Measurements from ENCODE around the gene LDHAL6A.

The LDHAL6A gene

DNA sequence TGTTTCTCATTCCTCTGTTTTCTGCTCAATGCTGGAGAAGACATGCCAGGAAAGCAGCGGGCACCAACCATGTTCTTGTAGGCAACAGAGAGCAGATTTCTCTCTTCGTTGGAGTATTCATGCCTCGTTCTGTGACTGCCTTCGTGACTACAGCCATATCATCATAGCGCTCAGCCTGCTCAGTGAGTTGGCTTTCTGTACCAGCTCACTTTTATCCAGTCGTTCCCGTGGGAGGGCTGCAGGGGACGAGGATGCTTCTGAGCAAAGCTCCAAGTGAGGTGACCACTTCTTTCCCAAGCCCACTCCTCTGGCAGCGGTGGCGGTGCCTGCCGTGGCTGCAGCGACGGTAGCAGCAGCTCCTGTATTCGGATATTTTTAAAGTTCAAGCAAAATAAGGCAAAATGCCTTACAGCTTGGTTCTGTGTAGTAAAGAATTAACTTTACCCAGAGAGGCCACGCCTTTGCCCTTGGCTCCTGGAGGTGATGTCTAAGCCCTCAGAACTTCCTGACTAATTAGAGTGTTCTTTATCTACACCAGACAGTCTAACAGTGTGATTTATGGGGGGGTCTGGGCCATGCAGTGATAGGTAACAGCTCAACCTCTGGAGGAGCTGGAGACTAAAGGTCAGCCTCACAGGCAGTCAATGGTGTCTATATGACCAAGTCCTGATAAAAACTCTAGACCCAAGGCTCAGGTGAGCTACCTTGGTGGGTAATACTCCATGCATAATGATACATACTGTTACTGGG, 35.3 kb downstream of the LDHAL6A start:
- Histone ChIP-seq H3K9me3 (ENCODE audit: insufficient read depth, low read depth, low read length) (no peaks in the 10 kb centered on the region), H3K36me3 (ENCODE audit: insufficient read depth, low read length) (peaks cover 59% of the 10 kb centered on the region), H3K27me3 (ENCODE audit: insufficient read depth, low read length) (no peaks in the 10 kb centered on the region), H3K27ac (ENCODE audit: low read depth, low read length) (no peak overlapping the region), H3K4me3 (ENCODE audit: low read length) (no peak overlapping the region), H3K4me1 (ENCODE audit: insufficient read depth, low read length) (no peaks in the 10 kb centered on the region), H3K9ac (ENCODE audit: low read depth, low read length) (no peak overlapping the region)
- WGBS, result 97% methylated on average over 15 of the region's 15 CpGs

DNA sequence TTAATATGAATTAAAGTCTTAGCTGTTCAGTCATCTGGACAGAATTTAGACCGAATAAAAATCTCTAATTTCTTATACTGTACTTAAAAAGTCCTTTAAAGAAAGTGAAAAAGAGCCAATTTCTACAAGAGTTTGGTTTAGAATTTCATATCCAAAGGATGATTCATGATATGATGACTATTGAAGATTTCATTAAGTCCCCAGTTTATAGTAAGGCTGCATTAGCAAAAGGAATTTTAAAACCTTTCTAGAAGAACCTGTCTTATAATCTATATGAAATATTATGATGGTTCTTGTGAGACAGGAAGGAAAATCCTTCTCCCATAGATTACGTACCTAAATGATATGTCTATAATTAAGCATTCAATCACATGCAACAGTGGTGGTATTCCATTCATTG, 36.3 kb downstream of the LDHAL6A start:
- Histone ChIP-seq H3K27me3 (ENCODE audit: insufficient read depth, low read length) (no peaks in the 10 kb centered on the region), H3K9me3 (ENCODE audit: insufficient read depth, low read depth, low read length) (no peaks in the 10 kb centered on the region), H3K4me3 (ENCODE audit: low read length) (no peak overlapping the region), H3K9ac (ENCODE audit: low read depth, low read length) (no peak overlapping the region), H3K36me3 (ENCODE audit: insufficient read depth, low read length) (peaks cover 61% of the 10 kb centered on the region), H3K27ac (ENCODE audit: low read depth, low read length) (no peak overlapping the region), H3K4me1 (ENCODE audit: insufficient read depth, low read length) (no peaks in the 10 kb centered on the region)
- 100% methylated on average over 1 of the region's 2 CpGs for WGBS

DNA sequence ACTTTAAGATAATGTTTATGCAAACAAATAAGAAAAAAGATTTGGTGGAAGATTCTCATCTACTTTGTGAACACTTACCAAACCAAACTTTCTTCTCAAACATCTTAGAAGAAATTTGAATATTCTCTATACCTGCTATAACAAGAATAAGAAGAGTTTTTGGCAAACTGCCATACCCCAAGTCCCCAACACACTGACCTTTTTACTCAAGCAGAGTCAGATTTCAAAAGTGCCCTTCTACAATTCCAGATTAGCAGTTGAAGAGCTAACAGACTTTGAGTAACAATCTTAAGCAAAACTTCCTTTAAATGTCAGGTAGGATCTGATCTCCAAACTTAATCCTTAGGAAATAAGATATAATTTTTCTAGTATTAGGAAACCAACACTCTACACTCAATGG, 37.2 kb downstream of the LDHAL6A start:
- peaks cover 70% of the 10 kb centered on the region for H3K36me3 ChIP-seq (ENCODE audit: insufficient read depth, low read length)
- no peak overlapping the region for H3K27ac ChIP-seq (ENCODE audit: low read depth, low read length)
- H3K4me3 ChIP-seq (ENCODE audit: low read length), result no peak overlapping the region
- H3K27me3 ChIP-seq (ENCODE audit: insufficient read depth, low read length), result no peaks in the 10 kb centered on the region
- H3K9ac ChIP-seq (ENCODE audit: low read depth, low read length), result no peak overlapping the region
- H3K4me1 ChIP-seq (ENCODE audit: insufficient read depth, low read length), result no peaks in the 10 kb centered on the region
- no peaks in the 10 kb centered on the region for H3K9me3 ChIP-seq (ENCODE audit: insufficient read depth, low read depth, low read length)

DNA sequence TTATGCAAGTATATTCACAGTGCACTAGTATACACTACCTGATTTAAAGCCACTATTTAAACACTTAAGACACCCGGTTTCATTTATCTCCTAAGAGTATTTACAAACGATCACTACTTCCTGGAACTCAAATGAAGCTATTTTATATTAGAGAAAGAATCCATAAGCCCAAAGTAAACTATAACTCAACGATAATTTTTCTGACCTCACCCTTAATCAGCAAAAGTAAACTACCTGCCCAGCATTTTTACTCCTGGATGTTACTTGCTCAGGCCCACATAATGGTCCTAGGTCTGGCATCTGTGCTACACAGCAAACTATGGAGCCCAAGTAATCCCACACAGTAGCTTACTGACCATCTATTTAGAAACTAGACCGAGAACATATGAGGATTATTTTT, 37.7 kb downstream of the LDHAL6A start:
- Histone ChIP-seq H3K9me3 (ENCODE audit: insufficient read depth, low read depth, low read length) (no peaks in the 10 kb centered on the region), H3K27me3 (ENCODE audit: insufficient read depth, low read length) (no peaks in the 10 kb centered on the region), H3K36me3 (ENCODE audit: insufficient read depth, low read length) (peaks cover 75% of the 10 kb centered on the region), H3K9ac (ENCODE audit: low read depth, low read length) (no peak overlapping the region), H3K4me1 (ENCODE audit: insufficient read depth, low read length) (no peaks in the 10 kb centered on the region), H3K27ac (ENCODE audit: low read depth, low read length) (no peak overlapping the region), H3K4me3 (ENCODE audit: low read length) (no peak overlapping the region)
- 95% methylated on average over 4 of the region's 4 CpGs for WGBS

DNA sequence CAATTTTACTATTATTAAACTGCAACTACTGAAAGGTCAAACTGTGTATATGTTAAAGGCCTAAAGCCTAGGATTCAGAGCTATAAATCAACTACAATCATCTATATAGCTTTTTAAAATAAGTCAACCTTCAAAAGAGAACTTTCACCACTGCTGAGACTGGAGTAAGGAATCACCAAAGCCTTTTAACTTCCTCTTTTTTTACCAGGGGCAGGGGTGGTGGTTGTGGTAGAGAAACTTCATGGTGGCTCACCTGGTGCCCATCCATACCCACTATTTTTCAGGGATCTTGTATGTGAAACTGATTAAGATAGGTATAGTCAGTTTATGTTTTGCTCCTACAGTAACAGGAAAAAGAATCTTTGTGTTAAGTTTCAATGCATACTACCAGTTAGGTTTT, 39.6 kb downstream of the LDHAL6A start:
- Histone ChIP-seq H3K27ac (ENCODE audit: low read depth, low read length) (no peak overlapping the region), H3K4me1 (ENCODE audit: insufficient read depth, low read length) (no peaks in the 10 kb centered on the region), H3K9me3 (ENCODE audit: insufficient read depth, low read depth, low read length) (no peaks in the 10 kb centered on the region), H3K27me3 (ENCODE audit: insufficient read depth, low read length) (no peaks in the 10 kb centered on the region), H3K9ac (ENCODE audit: low read depth, low read length) (no peak overlapping the region), H3K36me3 (ENCODE audit: insufficient read depth, low read length) (peaks cover 78% of the 10 kb centered on the region), H3K4me3 (ENCODE audit: low read length) (no peak overlapping the region)

DNA sequence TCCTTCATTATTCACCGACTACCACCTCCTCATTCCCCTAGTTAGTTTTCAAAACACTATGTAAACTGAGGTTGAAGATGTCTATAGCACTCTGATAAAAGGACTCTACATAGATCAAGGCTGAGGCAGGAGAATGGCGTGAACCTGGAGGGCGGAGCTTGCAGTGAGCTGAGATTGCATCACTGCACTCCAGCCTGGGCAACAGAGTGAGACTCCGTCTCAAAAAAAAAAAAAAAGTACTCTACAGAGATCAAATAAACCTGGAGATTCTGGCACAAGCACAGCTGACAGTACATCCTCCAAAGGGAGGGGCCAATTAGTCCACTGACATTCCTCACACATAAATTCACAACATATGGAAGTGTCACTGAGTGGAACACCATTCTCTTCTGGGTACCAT, 40.0 kb downstream of the LDHAL6A start:
- Histone ChIP-seq H3K27me3 (ENCODE audit: insufficient read depth, low read length) (no peaks in the 10 kb centered on the region), H3K27ac (ENCODE audit: low read depth, low read length) (no peak overlapping the region), H3K4me1 (ENCODE audit: insufficient read depth, low read length) (no peaks in the 10 kb centered on the region), H3K9ac (ENCODE audit: low read depth, low read length) (no peak overlapping the region), H3K4me3 (ENCODE audit: low read length) (no peak overlapping the region), H3K9me3 (ENCODE audit: insufficient read depth, low read depth, low read length) (no peaks in the 10 kb centered on the region), H3K36me3 (ENCODE audit: insufficient read depth, low read length) (peaks cover 78% of the 10 kb centered on the region)
- 96% methylated on average over 3 of the region's 4 CpGs for WGBS

DNA sequence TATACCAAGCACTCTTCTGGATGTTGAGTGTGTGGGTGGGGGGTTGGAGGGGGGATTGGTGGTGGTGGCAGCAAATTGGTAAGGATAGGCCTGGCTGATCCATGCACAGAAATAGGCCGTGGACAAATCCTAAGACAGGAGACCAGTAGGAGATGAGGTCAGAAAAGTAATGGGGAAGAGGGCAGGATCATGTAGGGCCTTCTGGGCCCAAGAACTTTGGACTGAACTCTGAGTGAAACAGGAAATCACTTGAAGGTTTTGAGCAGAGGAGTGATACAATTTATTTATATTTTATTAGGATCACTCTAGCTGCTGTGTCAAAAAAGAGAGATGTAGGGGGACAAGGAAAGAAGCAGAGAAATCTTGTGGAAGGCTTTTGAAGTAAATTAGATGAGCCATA, 42.4 kb downstream of the LDHAL6A start:
- H3K4me1 ChIP-seq (ENCODE audit: insufficient read depth, low read length), result no peaks in the 10 kb centered on the region
- H3K9ac ChIP-seq (ENCODE audit: low read depth, low read length), result no peak overlapping the region
- H3K9me3 ChIP-seq (ENCODE audit: insufficient read depth, low read depth, low read length), result no peaks in the 10 kb centered on the region
- H3K27ac ChIP-seq (ENCODE audit: low read depth, low read length), result no peak overlapping the region
- WGBS, result 85% methylated on average over 1 of the region's 1 CpG
- H3K36me3 ChIP-seq (ENCODE audit: insufficient read depth, low read length), result peaks cover 78% of the 10 kb centered on the region
- H3K27me3 ChIP-seq (ENCODE audit: insufficient read depth, low read length), result no peaks in the 10 kb centered on the region
- no peak overlapping the region for H3K4me3 ChIP-seq (ENCODE audit: low read length)

DNA sequence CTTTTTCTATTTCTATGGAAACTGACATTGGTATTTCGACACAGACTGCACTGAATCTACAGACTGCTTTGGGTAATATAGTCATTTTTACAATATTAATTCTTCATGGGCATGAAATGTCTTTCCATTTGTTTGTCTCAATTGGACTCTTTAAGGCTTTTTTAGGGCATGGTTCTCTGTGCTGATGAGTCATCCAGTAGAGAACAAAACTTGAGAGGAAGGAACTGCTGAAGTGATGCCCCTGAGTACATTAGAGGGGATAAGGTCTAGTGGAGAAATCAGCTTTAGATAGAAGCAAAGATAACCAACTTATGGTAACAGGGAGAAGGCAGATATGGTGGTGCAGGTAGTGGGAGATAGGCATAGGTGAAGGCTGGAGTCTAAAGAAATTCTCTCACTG, 46.0 kb downstream of the LDHAL6A start:
- Histone ChIP-seq H3K4me3 (ENCODE audit: low read length) (no peak overlapping the region), H3K27me3 (ENCODE audit: insufficient read depth, low read length) (no peaks in the 10 kb centered on the region), H3K9me3 (ENCODE audit: insufficient read depth, low read depth, low read length) (no peaks in the 10 kb centered on the region), H3K4me1 (ENCODE audit: insufficient read depth, low read length) (no peaks in the 10 kb centered on the region), H3K9ac (ENCODE audit: low read depth, low read length) (no peak overlapping the region), H3K36me3 (ENCODE audit: insufficient read depth, low read length) (peaks cover 84% of the 10 kb centered on the region), H3K27ac (ENCODE audit: low read depth, low read length) (no peak overlapping the region)
- no CpG with 5 or more reads among the region's 1 CpG for WGBS

DNA sequence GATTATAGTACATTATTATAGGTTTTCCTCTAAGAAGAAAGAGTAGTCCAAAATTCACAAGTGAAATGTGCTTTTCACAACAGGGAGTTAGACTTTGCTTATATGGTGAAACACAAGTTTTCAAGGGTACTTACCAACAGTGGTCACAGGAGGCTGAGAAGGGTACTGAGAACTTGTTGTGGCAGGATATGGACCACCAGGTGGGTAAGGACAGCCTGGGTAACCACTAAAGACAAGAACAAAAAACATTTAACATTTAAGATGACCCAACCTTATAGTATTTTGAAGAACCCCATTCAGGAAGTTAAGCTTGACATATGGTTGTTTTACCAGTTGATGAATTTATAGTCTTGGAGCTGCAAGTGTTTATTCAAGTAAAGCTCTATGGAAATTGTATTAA, 46.7 kb downstream of the LDHAL6A start:
- H3K4me3 ChIP-seq (ENCODE audit: low read length), result no peak overlapping the region

DNA sequence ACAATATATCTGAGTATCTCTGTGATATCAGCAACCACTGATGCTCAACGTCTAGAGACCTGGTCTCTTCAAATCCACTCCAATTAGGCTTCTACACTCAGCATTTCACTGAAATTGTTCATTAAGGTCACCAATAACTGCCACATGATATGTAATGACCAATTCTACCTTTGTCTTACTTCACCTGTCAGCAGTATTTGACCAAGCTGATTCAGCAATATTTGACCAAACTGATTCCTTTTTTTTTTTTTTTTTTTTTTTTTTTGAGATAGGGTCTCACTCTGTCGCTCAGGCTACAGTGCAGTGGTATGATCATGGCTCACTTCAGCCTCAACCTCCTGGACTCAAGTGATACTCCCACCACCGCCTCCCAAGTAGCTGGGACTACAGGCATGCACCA, 65.5 kb downstream of the LDHAL6A start:
- 95% methylated on average over 3 of the region's 3 CpGs for WGBS
- Histone ChIP-seq H3K4me3 (ENCODE audit: low read length) (no peak overlapping the region), H3K9ac (ENCODE audit: low read depth, low read length) (no peak overlapping the region), H3K27ac (ENCODE audit: low read depth, low read length) (no peak overlapping the region), H3K27me3 (ENCODE audit: insufficient read depth, low read length) (no peaks in the 10 kb centered on the region), H3K4me1 (ENCODE audit: insufficient read depth, low read length) (peaks cover 5% of the 10 kb centered on the region; the same call in 1 of the 2 replicates), H3K36me3 (ENCODE audit: insufficient read depth, low read length) (peaks cover 31% of the 10 kb centered on the region), H3K9me3 (ENCODE audit: insufficient read depth, low read depth, low read length) (no peaks in the 10 kb centered on the region)

More for the DNA sequence above, 46.7 kb downstream of the LDHAL6A start:
- H3K4me1 ChIP-seq (ENCODE audit: insufficient read depth, low read length), result no peaks in the 10 kb centered on the region
- H3K9ac ChIP-seq (ENCODE audit: low read depth, low read length), result no peak overlapping the region
- no peaks in the 10 kb centered on the region for H3K27me3 ChIP-seq (ENCODE audit: insufficient read depth, low read length)
- peaks cover 86% of the 10 kb centered on the region for H3K36me3 ChIP-seq (ENCODE audit: insufficient read depth, low read length)
- no peaks in the 10 kb centered on the region for H3K9me3 ChIP-seq (ENCODE audit: insufficient read depth, low read depth, low read length)
- no peak overlapping the region for H3K27ac ChIP-seq (ENCODE audit: low read depth, low read length)

DNA sequence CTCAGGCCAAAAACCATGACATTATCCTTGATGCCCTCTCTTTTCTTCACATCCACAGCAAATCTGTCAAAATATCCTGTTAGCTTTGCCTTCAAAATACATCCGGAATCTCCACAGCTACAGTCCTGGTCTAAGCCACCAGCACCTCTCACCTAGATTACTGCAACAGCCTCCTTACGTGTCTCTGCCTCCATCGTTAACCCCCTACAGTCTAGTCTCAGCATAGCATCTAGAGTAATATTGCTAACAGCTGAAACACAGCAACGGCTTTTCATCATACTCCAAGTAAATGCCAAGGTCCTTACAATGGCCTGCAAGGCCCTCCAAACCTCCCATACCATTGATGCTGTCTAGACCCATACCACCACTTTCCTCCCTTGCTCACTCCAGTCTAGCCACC, 66.7 kb downstream of the LDHAL6A start:
- Histone ChIP-seq H3K4me1 (ENCODE audit: insufficient read depth, low read length) (peaks cover 5% of the 10 kb centered on the region; the same call in 1 of the 2 replicates), H3K27ac (ENCODE audit: low read depth, low read length) (no peak overlapping the region), H3K4me3 (ENCODE audit: low read length) (no peak overlapping the region), H3K27me3 (ENCODE audit: insufficient read depth, low read length) (no peaks in the 10 kb centered on the region), H3K36me3 (ENCODE audit: insufficient read depth, low read length) (peaks cover 26% of the 10 kb centered on the region; the same call in 1 of the 2 replicates), H3K9me3 (ENCODE audit: insufficient read depth, low read depth, low read length) (no peaks in the 10 kb centered on the region), H3K9ac (ENCODE audit: low read depth, low read length) (no peak overlapping the region)
- 81% methylated on average over 4 of the region's 4 CpGs for WGBS

DNA sequence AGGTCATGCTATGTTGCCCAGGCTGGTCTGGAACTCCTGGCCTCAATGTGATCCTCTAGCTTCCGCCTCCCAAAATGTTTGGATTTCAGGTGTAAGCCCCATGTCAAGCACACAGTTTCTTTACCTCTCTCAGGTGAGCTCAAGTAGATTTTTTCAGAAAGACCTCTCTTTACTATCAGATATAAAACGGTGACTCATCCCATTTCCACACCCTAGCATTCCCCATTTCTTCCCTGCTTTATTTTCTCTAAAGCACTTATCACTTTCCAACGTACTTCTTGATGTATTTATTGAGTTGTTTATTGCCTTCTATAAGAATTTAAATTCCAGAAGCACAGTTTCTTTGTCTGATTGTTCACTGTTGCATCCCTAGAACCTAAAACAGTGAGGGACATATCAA, 67.4 kb downstream of the LDHAL6A start:
- Histone ChIP-seq H3K4me3 (ENCODE audit: low read length) (no peak overlapping the region), H3K27me3 (ENCODE audit: insufficient read depth, low read length) (no peaks in the 10 kb centered on the region), H3K9me3 (ENCODE audit: insufficient read depth, low read depth, low read length) (no peaks in the 10 kb centered on the region), H3K9ac (ENCODE audit: low read depth, low read length) (no peak overlapping the region), H3K4me1 (ENCODE audit: insufficient read depth, low read length) (peaks cover 5% of the 10 kb centered on the region; the same call in 1 of the 2 replicates), H3K27ac (ENCODE audit: low read depth, low read length) (no peak overlapping the region), H3K36me3 (ENCODE audit: insufficient read depth, low read length) (peaks cover 19% of the 10 kb centered on the region; the same call in 1 of the 2 replicates)
- WGBS, result 94% methylated on average over 2 of the region's 3 CpGs

All from HUES64 (cell line).